Loucy (cell line): ENCODE results near the gene KLLN.

Source experiments
- H2AFZ ChIP-seq: fragments of 200-600 bp; sonication (generic); 2 replicates; pipeline ENCODE4 v1.6.0; 2016; ENCODE audit warnings: antibody characterized with exemption, mild to moderate bottlenecking, low read length, moderate library complexity
- H3F3A ChIP-seq: fragments of 200-600 bp; 2 replicates; pipeline ENCODE4 v1.6.0; 2016; ENCODE audit warnings: antibody characterized with exemption, low read depth, mild to moderate bottlenecking
- H3K27me3 ChIP-seq: fragments of 200-600 bp; sonication (generic); 2 replicates; pipeline ENCODE4 v1.6.1; 2014; ENCODE audit warnings: low read length, mild to moderate bottlenecking; ENCODE audit not compliant: insufficient read depth, poor library complexity, severe bottlenecking
- H3K36me3 ChIP-seq: fragments of 200-600 bp; sonication (generic); 2 replicates; pipeline ENCODE4 v1.6.1; 2016; ENCODE audit warnings: low read length; ENCODE audit not compliant: insufficient read depth
- H3K4me1 ChIP-seq: fragments of 200-600 bp; sonication (generic); 2 replicates; pipeline ENCODE4 v1.5.1; 2014; ENCODE audit warnings: low read length, mild to moderate bottlenecking; ENCODE audit not compliant: insufficient read depth, poor library complexity, severe bottlenecking
- H3K4me2 ChIP-seq: fragments of 200-600 bp; sonication (generic); 2 replicates; pipeline ENCODE4 v1.6.0; 2014; ENCODE audit warnings: antibody characterized with exemption, low read length, low read depth, mild to moderate bottlenecking; ENCODE audit not compliant: poor library complexity, severe bottlenecking
- H3K4me3 ChIP-seq: fragments of 200-600 bp; sonication (generic); 2 replicates; pipeline ENCODE4 v1.5.1; 2014; ENCODE audit warnings: low read length, mild to moderate bottlenecking, mixed read lengths; ENCODE audit not compliant: poor library complexity, severe bottlenecking
- H3K79me2 ChIP-seq: fragments of 200-600 bp; sonication (generic); 2 replicates; pipeline ENCODE4 v1.6.1; 2014; ENCODE audit warnings: low read length; ENCODE audit not compliant: insufficient read depth
- H3K9ac ChIP-seq: fragments of 200-600 bp; sonication (generic); 2 replicates; pipeline ENCODE4 v1.6.0; 2014; ENCODE audit warnings: mild to moderate bottlenecking, low read depth, low read length, moderate library complexity; ENCODE audit not compliant: poor library complexity, severe bottlenecking
- H3K9me2 ChIP-seq: fragments of 200-600 bp; sonication (generic); replicated peaks from 2 replicates; pipeline ENCODE4 v1.6.1; 2016; ENCODE audit warnings: low read depth, low read length, mixed read lengths
- H3K9me3 ChIP-seq: fragments of 200-600 bp; sonication (generic); 2 replicates; pipeline ENCODE4 v1.6.1; 2014; ENCODE audit warnings: mild to moderate bottlenecking, antibody characterized with exemption, low read length, low read depth; ENCODE audit not compliant: insufficient read depth
- H4K20me1 ChIP-seq: fragments of 200-600 bp; sonication (generic); 2 replicates; pipeline ENCODE4 v1.6.0; 2014; ENCODE audit warnings: antibody characterized with exemption, low read length, mild to moderate bottlenecking; ENCODE audit not compliant: insufficient read depth, poor library complexity, severe bottlenecking
- CTCF ChIP-seq: fragments of 200-600 bp; sonication (generic); conservative IDR thresholded peaks from 2 replicates; pipeline ENCODE4 v1.5.1; 2014; ENCODE audit warnings: mild to moderate bottlenecking, antibody characterized with exemption, low read length
- EZH2phosphoT487 ChIP-seq: fragments of 200-600 bp; IDR thresholded peaks from 2 replicates; pipeline ENCODE4 v1.6.1; 2018; ENCODE audit warnings: antibody characterized with exemption, mild to moderate bottlenecking, moderate library complexity, borderline replicate concordance

KLLN gene

DNA sequence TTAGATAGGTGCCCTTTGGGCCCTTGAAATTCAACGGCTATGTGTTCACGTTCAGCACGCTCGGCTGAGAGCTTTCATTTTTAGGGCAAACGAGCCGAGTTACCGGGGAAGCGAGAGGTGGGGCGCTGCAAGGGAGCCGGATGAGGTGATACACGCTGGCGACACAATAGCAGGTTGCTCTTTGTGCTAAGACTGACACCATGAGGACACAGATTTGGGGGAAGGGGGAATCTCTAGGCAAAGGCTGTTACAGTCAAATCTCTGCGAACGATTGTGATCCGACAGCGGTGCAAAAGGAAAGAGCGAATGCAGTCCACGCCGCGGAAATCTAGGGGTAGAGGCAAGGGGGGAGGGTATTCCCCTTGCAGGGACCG lies 667 bp downstream of the KLLN start:
- Histone ChIP-seq H3K9me2 (no peaks in the 10 kb centered on the region), H3K4me1 (peaks cover 18% of the 10 kb centered on the region), H3K79me2 (peaks cover 77% of the 10 kb centered on the region), H3K4me2 (peak overlapping the region; percentile 67), H2AFZ (no peak overlapping the region), H3K9ac (peak overlapping the region; percentile 100), H3K4me3 (peak overlapping the region; percentile 93), H3K27me3 (peaks cover 14% of the 10 kb centered on the region), H3F3A (no peaks in the 10 kb centered on the region), H4K20me1 (peaks cover 10% of the 10 kb centered on the region), H3K9me3 (peaks cover 5% of the 10 kb centered on the region; the same call in 1 of the 2 replicates), H3K36me3 (no peaks in the 10 kb centered on the region)
- TF ChIP-seq CTCF, result no peak
- TF ChIP-seq EZH2phosphoT487, result no peak

- Histone ChIP-seq H3F3A (no peaks in the 10 kb centered on the region), H2AFZ (no peak overlapping the region), H3K4me1 (peaks cover 18% of the 10 kb centered on the region), H3K9me2 (no peaks in the 10 kb centered on the region), H3K4me2 (peak overlapping the region; percentile 92), H3K4me3 (peak overlapping the region; percentile 93), H3K79me2 (peaks cover 76% of the 10 kb centered on the region), H3K36me3 (no peaks in the 10 kb centered on the region), H4K20me1 (peaks cover 8% of the 10 kb centered on the region), H3K9me3 (peaks cover 10% of the 10 kb centered on the region), H3K27me3 (peaks cover 14% of the 10 kb centered on the region), H3K9ac (peak overlapping the region; percentile 100)
- TF ChIP-seq CTCF, result no peak
- TF ChIP-seq EZH2phosphoT487, result no peak
Measured at GRCh38 chr10:87861953-87862678, 1.2 kb downstream of the KLLN start.

DNA sequence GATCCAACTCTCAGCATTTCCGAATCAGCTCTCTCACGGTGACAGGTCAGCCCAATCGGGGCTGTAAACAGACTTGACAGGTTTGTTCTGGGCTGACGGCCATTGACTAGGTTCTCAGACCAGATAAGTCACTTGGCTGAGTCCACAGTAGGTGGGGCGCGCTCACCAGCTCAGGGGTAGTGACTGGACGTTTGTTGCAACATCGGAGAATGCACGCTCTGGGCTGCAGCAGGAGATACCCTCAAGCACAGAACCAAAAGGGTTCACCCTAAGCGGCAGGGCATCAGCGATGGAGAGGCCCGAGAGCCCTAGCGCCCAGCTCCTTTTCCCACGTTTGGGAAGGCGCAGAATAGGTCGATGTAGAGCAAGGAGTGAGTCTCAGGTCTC lies 1.8 kb downstream of the KLLN start:
- peak overlapping the region; percentile 92 for H3K4me2 ChIP-seq
- H3K79me2 ChIP-seq, result peaks cover 76% of the 10 kb centered on the region
- no peak for TF ChIP-seq EZH2phosphoT487
- no peak for TF ChIP-seq CTCF
- H3K9me3 ChIP-seq, result peaks cover 16% of the 10 kb centered on the region
- no peaks in the 10 kb centered on the region for H3K9me2 ChIP-seq
- H3K36me3 ChIP-seq, result no peaks in the 10 kb centered on the region
- 0 out of 2 replicates have a peak, but pooled peaks cover under 1% of the 10 kb centered on the region for H3F3A ChIP-seq
- peaks cover 14% of the 10 kb centered on the region for H3K27me3 ChIP-seq
- peak overlapping the region; percentile 93 for H3K4me3 ChIP-seq
- H3K9ac ChIP-seq, result peak overlapping the region; percentile 100
- no peak overlapping the region for H2AFZ ChIP-seq
- H4K20me1 ChIP-seq, result peaks cover 8% of the 10 kb centered on the region
- H3K4me1 ChIP-seq, result peaks cover 18% of the 10 kb centered on the region
